NCI-H510A (cell line): Measurements from ENCODE around the gene NFKB1.
"Not testable (repeated sequence)": the region's sequence is repeated elsewhere in the genome, so short reads cannot be mapped to it uniquely, and the experiment has no call there.

Experiments used
- DNase-seq: peaks from one replicate; lab custom pipeline; 2025; lab: John Stamatoyannopoulos, UW

NFKB1 gene, protein sequence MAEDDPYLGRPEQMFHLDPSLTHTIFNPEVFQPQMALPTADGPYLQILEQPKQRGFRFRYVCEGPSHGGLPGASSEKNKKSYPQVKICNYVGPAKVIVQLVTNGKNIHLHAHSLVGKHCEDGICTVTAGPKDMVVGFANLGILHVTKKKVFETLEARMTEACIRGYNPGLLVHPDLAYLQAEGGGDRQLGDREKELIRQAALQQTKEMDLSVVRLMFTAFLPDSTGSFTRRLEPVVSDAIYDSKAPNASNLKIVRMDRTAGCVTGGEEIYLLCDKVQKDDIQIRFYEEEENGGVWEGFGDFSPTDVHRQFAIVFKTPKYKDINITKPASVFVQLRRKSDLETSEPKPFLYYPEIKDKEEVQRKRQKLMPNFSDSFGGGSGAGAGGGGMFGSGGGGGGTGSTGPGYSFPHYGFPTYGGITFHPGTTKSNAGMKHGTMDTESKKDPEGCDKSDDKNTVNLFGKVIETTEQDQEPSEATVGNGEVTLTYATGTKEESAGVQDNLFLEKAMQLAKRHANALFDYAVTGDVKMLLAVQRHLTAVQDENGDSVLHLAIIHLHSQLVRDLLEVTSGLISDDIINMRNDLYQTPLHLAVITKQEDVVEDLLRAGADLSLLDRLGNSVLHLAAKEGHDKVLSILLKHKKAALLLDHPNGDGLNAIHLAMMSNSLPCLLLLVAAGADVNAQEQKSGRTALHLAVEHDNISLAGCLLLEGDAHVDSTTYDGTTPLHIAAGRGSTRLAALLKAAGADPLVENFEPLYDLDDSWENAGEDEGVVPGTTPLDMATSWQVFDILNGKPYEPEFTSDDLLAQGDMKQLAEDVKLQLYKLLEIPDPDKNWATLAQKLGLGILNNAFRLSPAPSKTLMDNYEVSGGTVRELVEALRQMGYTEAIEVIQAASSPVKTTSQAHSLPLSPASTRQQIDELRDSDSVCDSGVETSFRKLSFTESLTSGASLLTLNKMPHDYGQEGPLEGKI

DNA sequence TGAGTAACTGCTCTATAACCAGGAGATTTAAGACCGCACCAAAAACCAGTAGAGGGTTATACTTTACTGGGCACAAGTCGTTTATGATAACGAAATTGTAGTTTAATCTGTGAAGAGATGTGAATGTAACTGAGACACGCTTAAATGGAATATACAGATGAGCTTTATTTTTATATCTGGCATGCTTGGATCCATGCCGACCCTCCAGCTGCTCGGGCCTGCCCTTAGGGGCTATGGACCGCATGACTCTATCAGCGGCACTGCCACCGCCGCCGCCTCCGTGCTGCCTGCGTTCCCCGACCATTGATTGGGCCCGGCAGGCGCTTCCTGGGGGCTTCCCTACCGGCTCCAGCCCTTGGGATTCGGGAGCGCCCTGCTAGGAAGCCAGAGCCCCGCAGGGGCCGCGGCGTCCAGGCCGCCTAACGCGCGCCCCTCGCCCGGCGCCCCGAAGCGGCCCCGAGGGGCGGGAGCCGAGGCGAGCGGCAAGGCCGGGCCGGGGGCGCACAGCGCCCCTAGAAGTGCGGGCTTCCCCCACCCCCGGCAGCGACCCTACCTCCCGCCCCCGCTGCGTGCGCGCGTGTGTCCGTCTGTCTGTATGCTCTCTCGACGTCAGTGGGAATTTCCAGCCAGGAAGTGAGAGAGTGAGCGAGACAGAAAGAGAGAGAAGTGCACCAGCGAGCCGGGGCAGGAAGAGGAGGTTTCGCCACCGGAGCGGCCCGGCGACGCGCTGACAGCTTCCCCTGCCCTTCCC is at the start of gene NFKB1:
TSS of gene NFKB1 (plus strand) at position 664 of the 751 bp plus-strand sequence. CDS start 24,160 bp downstream, outside the sequence.
- no peak for DNase-seq

DNA sequence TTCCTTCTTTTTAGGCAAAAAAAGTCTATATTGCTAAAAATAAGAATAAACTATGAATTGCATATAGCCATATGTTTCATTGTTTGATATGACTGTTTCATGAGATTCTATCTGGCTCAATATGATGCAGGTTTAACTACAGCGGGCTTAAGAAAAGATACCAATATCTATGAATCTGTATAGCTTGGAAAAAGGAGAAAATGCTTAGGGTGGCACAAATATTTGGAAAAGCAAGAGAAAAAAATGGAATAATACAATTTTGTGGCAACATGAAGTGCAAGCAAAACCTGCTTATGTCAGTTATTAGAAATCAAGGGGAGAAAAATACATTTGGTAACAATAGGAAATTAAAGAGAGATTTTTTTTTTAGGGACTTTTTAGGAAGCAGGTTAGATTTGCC is 48.3 kb upstream of the NFKB1 start:
- DNase-seq = no peak

DNA sequence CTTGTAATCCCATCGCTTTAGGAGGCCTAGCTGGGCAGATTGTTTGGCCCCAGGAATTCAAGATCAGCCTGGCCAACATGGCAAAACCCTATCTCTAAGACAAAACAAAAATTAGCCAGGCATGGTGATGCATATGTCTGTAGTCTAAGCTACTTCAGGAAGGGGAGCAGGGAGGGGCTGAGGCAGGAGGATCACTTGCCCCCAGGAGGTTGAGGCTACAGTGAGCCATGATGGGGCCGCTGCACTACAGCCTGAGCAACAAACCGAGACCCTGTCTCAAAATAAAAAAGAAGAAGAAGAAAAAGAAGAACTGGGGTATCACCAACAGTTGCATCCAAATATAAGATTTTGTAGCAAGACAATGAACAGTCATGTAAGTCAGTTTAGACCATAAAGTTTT is 47.3 kb upstream of the NFKB1 start:
- DNase-seq = no peak

DNA sequence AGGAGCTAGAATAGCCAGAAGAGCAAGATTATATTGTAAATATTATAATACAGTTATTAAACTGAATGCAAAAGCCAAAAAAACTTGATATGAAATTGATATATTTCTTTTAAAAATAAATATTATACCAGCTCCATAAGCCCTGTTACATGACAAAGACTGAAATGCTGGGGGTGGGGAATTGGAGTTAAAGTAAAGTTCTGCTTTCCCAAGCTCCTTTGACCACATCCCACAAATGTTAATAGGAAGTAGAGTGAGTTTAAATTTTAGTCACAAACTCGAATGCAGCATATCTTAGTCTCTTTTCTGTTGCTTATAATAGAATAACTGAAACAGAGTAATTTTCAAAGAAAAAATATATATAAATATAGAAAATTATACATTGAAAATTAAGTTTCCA is 46.9 kb upstream of the NFKB1 start:
- DNase-seq = no peak

DNA sequence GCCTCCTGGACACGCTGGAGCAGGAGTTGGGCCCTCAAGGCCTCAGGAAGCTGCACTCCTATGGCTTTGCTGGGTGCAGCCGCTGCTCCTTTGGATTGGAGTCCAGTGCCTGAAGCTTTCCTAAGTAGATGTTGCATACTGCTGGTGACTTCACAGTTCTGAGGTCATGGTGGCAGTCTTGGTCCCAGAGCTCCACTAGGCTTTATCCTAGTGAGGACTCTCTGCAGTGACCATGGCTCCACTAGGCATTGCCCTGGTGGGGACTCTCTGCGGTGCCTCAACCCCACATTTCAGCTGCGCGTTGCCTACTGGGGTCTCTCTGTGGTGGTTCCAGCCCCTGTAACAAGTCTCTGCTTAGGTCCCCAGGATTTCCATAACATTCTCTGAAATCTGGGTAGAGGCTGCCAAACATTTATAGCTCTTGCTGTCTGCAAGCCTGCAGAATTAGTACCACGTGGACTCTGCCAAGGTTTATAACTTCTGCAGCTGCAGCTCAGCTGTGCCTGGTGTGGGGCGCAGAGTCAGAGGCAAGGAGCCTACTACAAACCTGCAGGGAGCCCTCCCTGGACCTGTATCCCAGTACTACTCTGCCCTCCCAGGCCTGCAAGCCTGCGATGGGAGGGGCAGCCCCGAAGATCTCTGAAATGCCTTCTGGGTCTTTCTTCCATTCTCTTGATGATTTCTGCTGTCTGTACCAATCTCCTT is 46.0 kb upstream of the NFKB1 start:
- DNase-seq = no peak

DNA sequence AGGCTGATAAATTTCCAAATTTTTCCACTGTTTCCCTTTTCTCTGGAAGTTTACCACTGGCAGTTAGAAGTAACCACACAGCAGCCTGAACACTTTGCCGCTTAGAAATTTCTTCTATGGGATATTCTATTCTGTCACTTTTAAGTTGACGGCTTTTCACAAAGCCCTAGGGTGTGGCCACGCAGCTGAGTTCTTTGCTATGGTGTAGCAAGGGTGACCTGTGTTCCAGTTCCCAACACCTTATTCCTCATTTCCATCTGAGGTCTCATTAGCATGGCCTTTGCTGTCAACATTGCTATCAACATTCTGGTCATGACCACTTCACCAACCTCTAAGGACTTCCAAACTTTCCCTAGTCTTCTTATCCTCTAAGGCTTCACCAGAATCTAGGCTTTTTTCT is 45.4 kb upstream of the NFKB1 start:
- no peak for DNase-seq

DNA sequence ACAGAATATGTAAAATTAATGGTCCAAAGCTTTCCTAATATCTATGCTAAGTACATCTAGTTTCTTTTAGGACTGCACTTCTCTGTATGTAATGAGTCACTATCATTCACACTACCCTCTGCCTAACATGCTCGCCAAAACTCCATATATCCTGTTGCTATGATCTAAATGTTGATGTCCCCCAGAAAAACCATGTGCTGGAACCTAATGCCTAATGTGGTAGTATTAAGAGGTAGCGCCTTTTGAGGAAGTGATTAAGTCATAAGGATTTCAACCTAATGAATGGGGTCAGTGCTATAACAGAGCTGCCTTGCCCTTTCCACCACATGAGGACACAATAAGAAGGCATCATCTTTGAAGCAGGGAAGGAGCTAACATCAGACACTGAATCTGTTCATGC is 34.9 kb upstream of the NFKB1 start:
- DNase-seq = no peak

DNA sequence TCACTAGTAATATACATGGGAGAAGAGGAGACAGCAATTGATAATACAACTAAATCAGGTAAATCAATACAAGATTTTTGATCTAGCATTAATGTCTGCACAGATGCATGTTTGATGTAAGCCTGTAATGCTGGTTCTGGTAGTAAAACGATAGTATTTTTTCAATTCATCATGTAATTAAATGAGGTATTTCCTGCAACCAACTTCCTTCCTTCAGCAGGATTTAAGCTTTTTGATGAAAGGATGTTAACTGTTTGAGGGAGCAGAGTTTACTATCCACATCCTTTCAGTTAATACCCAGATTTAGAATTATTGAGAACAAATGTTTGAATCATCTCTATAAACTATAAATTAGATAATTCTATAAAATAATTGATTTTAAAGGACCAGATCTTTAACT is 31.4 kb upstream of the NFKB1 start:
- no peak for DNase-seq

DNA sequence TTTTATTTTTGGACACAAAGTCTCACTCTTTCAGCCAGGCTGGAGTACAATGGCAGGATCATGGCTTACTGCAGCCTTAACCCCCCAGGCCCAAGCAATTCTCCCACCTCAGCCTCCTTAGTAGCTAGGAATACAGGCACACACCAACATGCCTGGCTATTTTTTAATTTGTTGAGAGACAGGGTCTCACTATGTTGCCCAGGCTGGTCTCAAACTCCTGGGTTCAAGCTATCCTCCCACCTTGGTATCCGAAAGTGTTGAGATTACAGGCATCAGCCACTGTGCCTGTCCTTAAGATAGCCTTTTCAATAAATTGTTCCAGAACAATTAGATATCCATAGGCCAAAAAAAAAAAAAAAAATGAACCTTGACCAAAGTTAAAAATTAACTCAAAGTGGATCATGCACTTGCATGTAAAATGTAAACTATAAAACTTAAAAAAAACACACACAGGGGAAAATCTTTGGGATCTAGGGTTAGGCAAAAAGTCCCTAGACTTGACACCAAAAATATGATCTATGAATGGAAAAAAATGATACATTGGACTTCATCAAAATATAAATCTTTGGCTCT is 28.6 kb upstream of the NFKB1 start:
- DNase-seq = no peak

DNA sequence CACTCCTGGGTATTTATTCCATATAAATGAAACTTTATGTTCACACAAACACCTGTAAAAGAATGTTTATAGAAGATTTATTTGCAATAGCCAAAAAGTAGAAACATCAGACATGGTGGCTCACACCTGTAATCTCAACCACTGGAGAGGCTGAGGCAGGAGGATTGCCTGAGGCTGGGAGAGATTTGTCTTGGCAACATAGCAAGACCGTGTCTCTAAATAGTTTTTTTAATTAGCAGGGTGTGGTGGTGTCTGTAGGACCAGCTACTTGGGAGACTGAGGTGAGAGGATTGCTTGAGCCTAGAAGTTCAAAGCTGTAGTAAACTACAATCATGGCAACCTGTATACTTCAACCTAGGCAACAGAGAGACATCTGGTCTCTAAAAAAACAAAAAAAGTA is 27.7 kb upstream of the NFKB1 start:
- DNase-seq = no peak

DNA sequence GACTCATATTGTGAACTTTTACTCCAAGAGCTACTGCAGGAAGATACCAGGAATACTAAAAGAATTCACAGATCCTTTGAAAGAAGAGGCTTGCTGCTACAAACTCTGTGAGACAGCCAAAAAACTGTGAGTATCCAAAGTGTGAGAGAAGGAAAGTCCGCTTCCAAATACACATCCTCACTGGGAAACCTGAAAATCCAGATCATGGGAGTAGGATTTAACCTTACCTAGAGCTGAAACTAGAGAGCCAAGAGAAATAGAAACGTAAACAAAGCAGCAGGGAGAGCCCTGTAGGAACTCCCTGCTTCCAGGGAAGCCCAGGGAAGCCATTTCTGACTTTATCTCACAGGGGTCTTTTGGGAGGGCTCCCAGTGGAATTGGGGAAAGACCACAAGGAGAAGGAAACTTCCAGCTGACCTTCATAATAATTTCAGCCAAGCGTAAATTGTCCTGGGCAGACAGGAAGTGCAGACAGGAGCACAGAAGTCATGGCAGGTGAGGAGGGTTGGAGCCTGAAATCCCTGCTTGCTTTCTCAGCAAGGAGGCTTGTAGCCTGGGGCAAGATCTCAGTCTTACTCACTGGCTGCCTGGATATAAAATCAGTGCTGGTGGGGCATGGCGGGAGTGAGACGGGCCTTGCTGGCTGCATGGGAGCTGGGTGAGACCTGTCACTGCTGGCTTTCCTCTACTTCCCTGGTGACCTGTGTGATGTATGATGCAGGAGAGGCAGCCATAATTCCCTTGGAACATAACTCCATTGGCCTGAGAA is 26.2 kb upstream of the NFKB1 start:
- DNase-seq = no peak

DNA sequence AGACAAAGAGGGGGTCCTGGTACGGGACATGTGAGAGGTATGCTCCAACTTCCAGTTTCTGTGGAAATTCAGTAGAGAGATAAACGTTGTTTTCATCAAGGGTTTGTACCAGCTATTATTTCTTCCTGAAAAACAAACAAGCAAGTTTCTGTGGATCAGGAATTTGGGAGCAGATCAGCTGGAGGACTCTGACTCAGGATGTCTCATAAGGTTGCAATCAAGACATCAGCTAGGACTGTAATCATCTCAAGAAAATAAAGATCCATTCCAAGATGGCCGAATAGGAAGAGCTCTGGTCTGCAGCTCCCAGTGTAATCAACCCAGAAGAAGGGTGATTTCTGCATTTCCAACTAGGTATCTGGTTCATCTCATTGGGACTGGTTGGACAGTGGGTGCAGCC is 23.5 kb upstream of the NFKB1 start:
- DNase-seq = no peak

DNA sequence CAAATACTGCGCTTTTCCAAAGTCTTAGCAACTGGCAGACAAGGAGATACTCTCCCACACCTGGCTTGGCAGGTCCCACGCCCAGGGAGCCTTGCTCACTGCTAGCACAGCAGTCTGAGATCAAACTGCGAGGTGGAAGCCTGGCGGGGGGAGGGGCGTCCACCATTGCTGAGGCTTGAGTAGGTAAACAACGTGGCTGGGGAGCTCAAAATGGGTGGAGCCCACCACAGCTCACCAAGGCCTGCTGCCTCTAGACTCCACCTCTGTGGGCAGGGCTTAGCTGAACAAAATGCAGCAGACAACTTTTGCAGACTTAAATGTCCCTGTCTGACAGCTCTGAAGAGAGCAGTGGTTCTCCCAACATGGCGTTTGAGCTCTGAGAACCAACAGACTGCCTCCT is 23.0 kb upstream of the NFKB1 start:
- DNase-seq = no peak

DNA sequence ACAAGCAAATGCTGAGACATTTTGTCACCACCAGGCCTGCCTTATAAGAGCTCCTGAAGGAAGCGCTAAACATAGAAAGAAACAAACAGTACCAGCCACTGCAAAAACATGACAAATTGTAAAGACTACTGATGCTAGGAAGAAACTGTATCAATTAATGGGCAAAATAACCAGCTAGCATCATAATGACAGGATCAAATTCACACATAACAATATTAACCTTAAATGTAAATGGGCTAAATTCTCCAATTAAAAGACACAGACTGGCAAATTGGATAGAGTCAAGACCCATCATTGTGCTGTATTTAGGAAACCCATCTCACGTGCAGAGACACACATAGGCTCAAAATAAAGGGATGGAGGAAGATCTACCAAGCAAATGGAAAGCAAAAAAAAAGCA is 21.3 kb upstream of the NFKB1 start:
- not testable (repeated sequence) for DNase-seq

DNA sequence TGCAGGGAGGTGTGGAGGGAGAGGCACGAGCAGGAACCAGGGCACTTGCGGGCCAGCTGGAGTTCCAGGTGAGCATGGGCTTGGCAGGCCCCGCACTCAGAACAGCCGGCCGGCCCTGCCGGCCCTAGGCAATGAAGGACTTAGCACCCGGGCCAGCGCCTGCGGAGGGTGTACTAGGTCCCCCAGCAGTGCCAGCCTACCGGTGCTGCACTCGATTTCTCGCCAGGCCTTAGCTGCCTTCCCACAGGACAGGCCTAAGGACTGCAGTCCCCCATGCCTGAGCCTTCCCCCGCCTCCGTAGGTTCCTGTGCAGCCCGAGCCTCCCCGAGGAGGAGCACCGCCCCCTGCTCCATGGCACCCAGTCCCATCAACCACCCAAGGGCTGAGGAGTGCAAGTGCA is 18.0 kb upstream of the NFKB1 start:
- DNase-seq = no peak

DNA sequence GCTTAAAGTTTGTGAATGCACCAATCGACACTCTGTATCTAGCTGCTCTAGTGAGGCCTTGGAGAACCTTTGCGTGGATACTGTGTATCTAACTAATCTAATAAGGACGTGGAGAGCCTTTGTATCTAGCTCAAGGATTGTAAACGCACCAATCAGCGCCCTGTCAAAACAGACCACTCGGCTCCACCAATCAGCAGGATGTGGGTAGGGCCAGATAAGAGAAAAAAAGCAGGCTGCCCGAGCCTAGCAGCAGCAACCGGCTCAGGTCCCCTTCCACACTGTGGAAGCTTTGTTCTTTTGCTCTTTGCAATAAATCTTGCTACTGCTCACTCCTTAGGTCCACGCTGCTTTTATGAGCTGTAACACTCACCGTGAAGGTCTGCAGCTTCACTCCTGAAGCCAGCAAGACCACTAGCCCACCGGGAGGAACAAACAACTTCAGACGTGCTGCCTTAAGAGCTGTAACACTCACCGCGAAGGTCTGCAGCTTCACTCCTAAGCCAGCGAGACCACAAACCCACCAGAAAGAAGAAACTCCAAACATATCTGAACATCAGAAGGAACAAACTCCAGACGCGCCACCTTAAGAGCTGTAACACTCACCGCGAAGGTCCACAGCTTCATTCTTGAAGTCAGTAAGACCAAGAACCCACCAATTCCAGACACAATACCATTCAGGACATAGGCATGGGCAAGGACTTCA is 17.0 kb upstream of the NFKB1 start:
- DNase-seq = not testable (repeated sequence)

DNA sequence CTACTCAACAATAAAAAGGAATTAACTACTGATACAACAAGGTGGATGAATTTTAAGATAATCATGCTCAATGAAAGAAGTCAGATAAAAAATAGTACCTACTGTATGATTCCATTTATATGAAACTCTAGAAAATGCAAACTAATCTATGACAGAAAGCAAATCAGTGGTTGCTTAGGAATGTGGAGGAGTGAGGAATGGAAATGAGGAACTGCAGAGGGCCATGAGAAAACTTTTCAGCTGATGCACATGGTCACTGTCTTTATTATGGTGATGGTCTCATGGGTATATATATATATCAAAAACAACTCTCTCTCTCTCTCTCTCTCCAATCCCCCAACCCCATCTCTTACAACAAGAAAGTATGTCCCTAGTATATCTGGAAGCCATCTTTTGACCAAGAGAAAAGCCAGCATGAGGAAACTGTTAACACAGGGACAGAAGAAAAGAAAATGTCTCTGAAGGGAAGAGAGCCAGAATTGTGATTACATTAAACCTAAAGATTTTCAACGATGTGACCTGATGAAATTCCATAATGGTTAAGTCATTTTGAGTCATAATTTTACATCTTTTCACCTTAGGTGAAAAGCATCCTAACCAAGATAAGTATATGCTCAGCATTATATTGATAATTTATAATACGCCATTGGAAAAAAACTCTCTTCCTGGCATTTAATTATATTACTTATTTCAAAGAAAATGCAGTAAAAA is 8.5 kb upstream of the NFKB1 start:
- no peak for DNase-seq

DNA sequence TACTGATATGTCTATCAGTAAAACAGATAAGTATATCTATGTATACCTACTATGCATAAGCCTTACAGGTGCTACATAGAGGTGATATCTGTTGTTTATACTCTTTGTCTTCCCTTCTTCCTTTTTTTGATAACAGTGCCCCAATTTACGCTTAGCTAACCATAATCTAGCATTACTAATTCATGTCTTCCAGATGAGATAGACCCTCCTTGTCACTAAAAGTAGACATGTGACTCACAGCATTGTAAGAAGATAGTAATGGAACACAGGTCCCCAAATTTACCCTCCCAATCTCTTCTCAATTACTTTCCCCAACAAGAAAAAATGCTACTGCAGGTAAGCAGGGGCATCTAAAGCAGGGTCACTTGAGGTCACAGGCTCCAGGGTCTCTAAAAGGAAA is 7.9 kb upstream of the NFKB1 start:
- no peak for DNase-seq

DNA sequence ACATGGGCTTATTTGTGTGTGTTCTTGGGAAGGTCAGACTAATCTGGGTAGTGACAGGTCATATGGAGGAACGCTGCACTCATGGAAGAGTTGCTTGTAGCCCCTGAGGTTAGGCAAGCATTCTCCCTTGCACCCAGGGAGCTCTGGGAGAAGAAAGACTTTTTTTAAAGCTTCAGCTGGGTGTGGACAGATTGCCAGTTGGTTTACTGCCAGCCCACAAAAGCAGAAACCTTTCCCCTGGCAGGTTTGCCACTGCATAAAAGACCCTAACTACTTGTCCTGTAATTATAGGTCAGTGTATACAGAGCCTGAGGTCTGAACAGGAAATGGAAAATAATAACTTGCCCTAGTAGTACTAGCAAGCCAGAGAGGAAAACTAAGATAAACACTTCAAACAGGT is 7.4 kb upstream of the NFKB1 start:
- no peak for DNase-seq
